ENCODE results near the gene PER2.

Gene PER2

DNA sequence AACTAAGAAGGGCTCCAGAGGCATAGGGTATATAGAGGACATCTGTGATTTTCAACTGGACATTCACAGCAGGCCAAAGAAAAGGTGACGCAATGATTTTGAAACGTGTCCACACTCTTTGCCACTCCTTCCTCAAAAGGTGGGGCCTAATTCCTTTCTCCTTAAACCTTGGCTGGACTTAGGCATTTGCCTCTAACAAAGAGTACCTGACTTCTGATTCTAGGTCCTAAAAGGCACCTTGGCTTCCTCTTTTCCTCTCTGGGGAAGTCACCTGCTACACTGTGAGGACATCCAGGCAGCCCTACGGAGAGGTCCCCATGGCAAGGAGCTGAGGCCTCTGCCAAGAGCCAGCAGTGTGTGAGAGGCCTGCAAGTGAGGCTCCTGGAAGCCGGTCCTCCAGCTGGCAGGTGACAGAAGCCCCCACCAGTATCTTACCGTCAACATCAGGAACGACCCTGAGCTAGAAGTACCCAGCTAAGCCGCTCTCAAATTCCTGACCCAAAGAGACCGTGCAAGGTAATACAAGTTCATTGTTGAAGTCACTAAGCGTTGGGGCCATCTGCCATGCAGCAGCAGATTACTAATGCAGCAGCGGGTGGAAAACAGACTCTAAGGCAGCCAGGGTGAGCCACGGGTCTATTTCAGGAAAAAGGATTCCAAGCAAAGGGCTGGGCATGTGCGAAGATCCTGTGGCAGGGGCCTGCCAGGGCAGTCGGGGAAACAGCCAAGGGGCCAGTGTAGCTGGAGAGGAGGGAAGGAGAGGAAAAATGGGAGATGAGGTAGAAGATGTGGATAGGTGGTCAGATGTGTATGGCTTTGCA lies 41.2 kb downstream of the PER2 start:
- TF ChIP-seq, protein P1, sequence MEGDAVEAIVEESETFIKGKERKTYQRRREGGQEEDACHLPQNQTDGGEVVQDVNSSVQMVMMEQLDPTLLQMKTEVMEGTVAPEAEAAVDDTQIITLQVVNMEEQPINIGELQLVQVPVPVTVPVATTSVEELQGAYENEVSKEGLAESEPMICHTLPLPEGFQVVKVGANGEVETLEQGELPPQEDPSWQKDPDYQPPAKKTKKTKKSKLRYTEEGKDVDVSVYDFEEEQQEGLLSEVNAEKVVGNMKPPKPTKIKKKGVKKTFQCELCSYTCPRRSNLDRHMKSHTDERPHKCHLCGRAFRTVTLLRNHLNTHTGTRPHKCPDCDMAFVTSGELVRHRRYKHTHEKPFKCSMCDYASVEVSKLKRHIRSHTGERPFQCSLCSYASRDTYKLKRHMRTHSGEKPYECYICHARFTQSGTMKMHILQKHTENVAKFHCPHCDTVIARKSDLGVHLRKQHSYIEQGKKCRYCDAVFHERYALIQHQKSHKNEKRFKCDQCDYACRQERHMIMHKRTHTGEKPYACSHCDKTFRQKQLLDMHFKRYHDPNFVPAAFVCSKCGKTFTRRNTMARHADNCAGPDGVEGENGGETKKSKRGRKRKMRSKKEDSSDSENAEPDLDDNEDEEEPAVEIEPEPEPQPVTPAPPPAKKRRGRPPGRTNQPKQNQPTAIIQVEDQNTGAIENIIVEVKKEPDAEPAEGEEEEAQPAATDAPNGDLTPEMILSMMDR (IDR thresholded peaks at IDR 0.05; ENCODE audit: insufficient read depth, low read length), result no peak
- TF ChIP-seq SPI1 (IDR thresholded peaks at IDR 0.05; ENCODE audit: borderline replicate concordance, low read depth), result peak; percentile 35; the same call in 1 of the 2 replicates
- no peaks in the 10 kb centered on the region for H3K27me3 ChIP-seq (ENCODE audit: insufficient read depth, poor library complexity, severe bottlenecking)
- no peak for DNase-seq (ENCODE audit: low read depth in 1 of 2, low spot score in 1 of 2)
- H3K27ac ChIP-seq (replicated peaks), result no peak overlapping the region
- no peak overlapping the region for H3K4me3 ChIP-seq (replicated peaks; ENCODE audit: insufficient read depth, low read length)

DNA sequence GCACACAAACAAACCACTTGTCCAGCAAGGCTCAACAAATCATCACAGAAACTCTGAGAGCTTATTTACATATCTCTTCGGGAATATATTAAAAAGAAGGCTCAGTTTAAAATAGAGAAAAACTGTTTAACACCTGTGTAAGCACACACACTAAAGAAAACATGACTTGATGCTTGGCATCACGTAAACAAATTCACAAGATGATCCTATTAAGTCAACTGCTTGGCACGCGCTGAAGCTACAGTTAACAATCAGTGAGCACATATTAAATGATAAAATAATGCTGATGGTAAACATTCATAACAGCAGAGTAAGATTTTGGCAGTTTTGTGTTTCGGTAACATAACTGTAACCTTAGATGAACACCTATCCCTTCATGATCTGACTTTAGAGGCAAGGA lies 44.3 kb downstream of the PER2 start:
- no peak for DNase-seq (ENCODE audit: low read depth in 1 of 2, low spot score in 1 of 2)
- Histone ChIP-seq H3K27me3 (ENCODE audit: insufficient read depth, poor library complexity, severe bottlenecking) (no peaks in the 10 kb centered on the region), H3K4me3 (replicated peaks; ENCODE audit: insufficient read depth, low read length) (no peak overlapping the region), H3K27ac (replicated peaks) (no peak overlapping the region)
- TF ChIP-seq GABPA (IDR thresholded peaks at IDR 0.05; ENCODE audit: low read depth) (no peak), POLR2AphosphoS5 (IDR thresholded peaks at IDR 0.05; ENCODE audit: low read depth) (no peak), SPI1 (IDR thresholded peaks at IDR 0.05; ENCODE audit: borderline replicate concordance, low read depth) (no peak)
- TF ChIP-seq, protein P2, sequence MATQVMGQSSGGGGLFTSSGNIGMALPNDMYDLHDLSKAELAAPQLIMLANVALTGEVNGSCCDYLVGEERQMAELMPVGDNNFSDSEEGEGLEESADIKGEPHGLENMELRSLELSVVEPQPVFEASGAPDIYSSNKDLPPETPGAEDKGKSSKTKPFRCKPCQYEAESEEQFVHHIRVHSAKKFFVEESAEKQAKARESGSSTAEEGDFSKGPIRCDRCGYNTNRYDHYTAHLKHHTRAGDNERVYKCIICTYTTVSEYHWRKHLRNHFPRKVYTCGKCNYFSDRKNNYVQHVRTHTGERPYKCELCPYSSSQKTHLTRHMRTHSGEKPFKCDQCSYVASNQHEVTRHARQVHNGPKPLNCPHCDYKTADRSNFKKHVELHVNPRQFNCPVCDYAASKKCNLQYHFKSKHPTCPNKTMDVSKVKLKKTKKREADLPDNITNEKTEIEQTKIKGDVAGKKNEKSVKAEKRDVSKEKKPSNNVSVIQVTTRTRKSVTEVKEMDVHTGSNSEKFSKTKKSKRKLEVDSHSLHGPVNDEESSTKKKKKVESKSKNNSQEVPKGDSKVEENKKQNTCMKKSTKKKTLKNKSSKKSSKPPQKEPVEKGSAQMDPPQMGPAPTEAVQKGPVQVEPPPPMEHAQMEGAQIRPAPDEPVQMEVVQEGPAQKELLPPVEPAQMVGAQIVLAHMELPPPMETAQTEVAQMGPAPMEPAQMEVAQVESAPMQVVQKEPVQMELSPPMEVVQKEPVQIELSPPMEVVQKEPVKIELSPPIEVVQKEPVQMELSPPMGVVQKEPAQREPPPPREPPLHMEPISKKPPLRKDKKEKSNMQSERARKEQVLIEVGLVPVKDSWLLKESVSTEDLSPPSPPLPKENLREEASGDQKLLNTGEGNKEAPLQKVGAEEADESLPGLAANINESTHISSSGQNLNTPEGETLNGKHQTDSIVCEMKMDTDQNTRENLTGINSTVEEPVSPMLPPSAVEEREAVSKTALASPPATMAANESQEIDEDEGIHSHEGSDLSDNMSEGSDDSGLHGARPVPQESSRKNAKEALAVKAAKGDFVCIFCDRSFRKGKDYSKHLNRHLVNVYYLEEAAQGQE (IDR thresholded peaks at IDR 0.05; ENCODE audit: insufficient replicate concordance, low read depth), result no peak
- TF ChIP-seq, protein P1 (IDR thresholded peaks at IDR 0.05; ENCODE audit: insufficient read depth, low read length), result no peak

DNA sequence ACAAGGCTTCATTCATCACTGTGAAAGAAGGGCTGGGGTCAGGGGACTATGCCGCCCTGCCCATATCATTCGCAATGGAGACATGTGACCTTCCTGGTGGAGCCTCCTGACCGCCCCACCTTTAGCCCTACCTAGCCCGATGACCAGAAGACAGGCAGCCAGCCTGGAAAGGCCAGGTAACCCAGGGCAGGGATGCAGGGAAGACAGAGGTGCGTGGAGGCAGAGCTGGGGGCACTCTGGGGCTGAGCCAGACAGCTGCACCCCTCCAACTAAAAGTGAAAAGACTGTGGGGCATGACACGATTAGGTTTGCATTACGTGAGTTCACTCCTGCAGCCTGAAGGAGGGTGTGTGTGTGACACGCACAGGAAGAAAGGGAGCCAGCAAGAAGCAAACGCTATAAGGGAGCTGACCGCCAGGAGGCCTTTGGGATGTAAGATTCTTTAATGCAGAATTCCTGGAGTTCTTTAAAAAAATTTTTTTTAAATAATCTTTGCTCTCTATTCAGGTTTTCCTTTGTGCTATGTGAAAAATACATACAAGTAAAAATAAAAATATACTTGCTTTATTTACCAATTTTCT lies 44.8 kb downstream of the PER2 start:
- Histone ChIP-seq H3K4me3 (replicated peaks; ENCODE audit: insufficient read depth, low read length) (no peak overlapping the region), H3K27ac (replicated peaks) (no peak overlapping the region), H3K27me3 (ENCODE audit: insufficient read depth, poor library complexity, severe bottlenecking) (no peaks in the 10 kb centered on the region)
- TF ChIP-seq, protein P2 (IDR thresholded peaks at IDR 0.05; ENCODE audit: insufficient replicate concordance, low read depth), result no peak
- no peak for TF ChIP-seq SPI1 (IDR thresholded peaks at IDR 0.05; ENCODE audit: borderline replicate concordance, low read depth)
- no peak for TF ChIP-seq GABPA (IDR thresholded peaks at IDR 0.05; ENCODE audit: low read depth)
- no peak for TF ChIP-seq POLR2AphosphoS5 (IDR thresholded peaks at IDR 0.05; ENCODE audit: low read depth)
- TF ChIP-seq, protein P1 (IDR thresholded peaks at IDR 0.05; ENCODE audit: insufficient read depth, low read length), result no peak
- no peak for DNase-seq (ENCODE audit: low read depth in 1 of 2, low spot score in 1 of 2)

Measured in HL-60 (cell line).